HepG2 (cell line): ENCODE data around the gene TGFA. TPM values are rescaled to one million over a fixed set of nuclear protein-coding genes. Genes with fewer than 3 reads are reported as not detected.

ENCODE experiments used
- AFF4 ChIP-seq: sonication (generic); formaldehyde crosslinking; IDR thresholded peaks from 2 replicates; pipeline ENCODE4 v1.4.0; 2020; ENCODE audit warnings: missing genetic modification reagents
- CHD2 ChIP-seq: IDR thresholded peaks from 2 replicates; pipeline ENCODE4 v1.6.1; 2011; ENCODE audit warnings: low read depth, low read length, improper control_type of control experiment
- DNMT1 ChIP-seq: sonication (generic); formaldehyde crosslinking; IDR thresholded peaks from 2 replicates; pipeline ENCODE4 v1.5.1; 2020; ENCODE audit warnings: mild to moderate bottlenecking, missing genetic modification reagents
- FOXA3 ChIP-seq: IDR thresholded peaks from 2 replicates; pipeline ENCODE4 v1.6.1; 2016; ENCODE audit warnings: missing genetic modification reagents, missing compliant biosample characterization
- HMG20A ChIP-seq: IDR thresholded peaks from 2 replicates; pipeline ENCODE4 v1.6.1; 2016; ENCODE audit warnings: borderline replicate concordance
- IKZF1 ChIP-seq: fragments of 450-650 bp; IDR thresholded peaks from 2 replicates; pipeline ENCODE4 v1.7.1; 2016
- JARID2 ChIP-seq: sonication (generic); formaldehyde crosslinking; IDR thresholded peaks from 2 replicates; pipeline ENCODE4 v1.8.1; 2023; ENCODE audit warnings: missing genetic modification reagents, inconsistent platforms; ENCODE audit not compliant: insufficient replicate concordance
- JUND ChIP-seq: sonication (generic); formaldehyde crosslinking; IDR thresholded peaks from 2 replicates; pipeline ENCODE4 v1.8.0; 2022; ENCODE audit warnings: mild to moderate bottlenecking, missing genetic modification reagents
- RFX3 ChIP-seq: IDR thresholded peaks from 2 replicates; pipeline ENCODE4 v1.6.1; 2016; ENCODE audit warnings: missing biosample characterization, missing genetic modification reagents
- SALL2 ChIP-seq: sonication (generic); formaldehyde crosslinking; IDR thresholded peaks from 2 replicates; pipeline ENCODE4 v1.8.1; 2023; ENCODE audit warnings: mild to moderate bottlenecking, missing genetic modification reagents, inconsistent platforms
- SIN3A ChIP-seq: IDR thresholded peaks from 2 replicates; pipeline ENCODE4 v1.6.1; 2011; ENCODE audit warnings: low read depth, mild to moderate bottlenecking, control low read depth, low read length, borderline replicate concordance
- SMARCE1 ChIP-seq: fragments of 450-650 bp; IDR thresholded peaks from 2 replicates; pipeline ENCODE4 v1.6.1; 2017; ENCODE audit warnings: borderline replicate concordance
- SSRP1 ChIP-seq: IDR thresholded peaks from 2 replicates; pipeline ENCODE4 v1.6.1; 2016; ENCODE audit warnings: control low read depth
- THYN1 ChIP-seq: sonication (generic); formaldehyde crosslinking; IDR thresholded peaks from 2 replicates; pipeline ENCODE4 v1.8.1; 2023; ENCODE audit warnings: low read depth, mild to moderate bottlenecking, moderate library complexity, missing genetic modification reagents, borderline replicate concordance
- ZNF124 ChIP-seq: sonication (generic); formaldehyde crosslinking; IDR thresholded peaks from 2 replicates; pipeline ENCODE4 v1.4.0; 2020; ENCODE audit warnings: missing genetic modification reagents
- ZNF230 ChIP-seq: sonication (generic); formaldehyde crosslinking; IDR thresholded peaks from 2 replicates; pipeline ENCODE4 v1.4.0; 2020; ENCODE audit warnings: mild to moderate bottlenecking, missing genetic modification reagents
- ZNF296 ChIP-seq: sonication (generic); formaldehyde crosslinking; conservative IDR thresholded peaks from 2 replicates; pipeline ENCODE4 v1.5.0; 2020; ENCODE audit warnings: mild to moderate bottlenecking, missing genetic modification reagents
- ZNF331 ChIP-seq: sonication (generic); formaldehyde crosslinking; IDR thresholded peaks from 2 replicates; pipeline ENCODE4 v1.4.0; 2020; ENCODE audit warnings: missing genetic modification reagents
- ZNF552 ChIP-seq: sonication (generic); formaldehyde crosslinking; IDR thresholded peaks from 2 replicates; pipeline ENCODE4 v1.9.0; 2022; ENCODE audit warnings: missing genetic modification reagents, mild to moderate bottlenecking, borderline replicate concordance
- ZNF619 ChIP-seq: sonication (generic); formaldehyde crosslinking; IDR thresholded peaks from 2 replicates; pipeline ENCODE4 v1.4.0; 2020; ENCODE audit warnings: mild to moderate bottlenecking, missing genetic modification reagents
- ZNF713 ChIP-seq: sonication (generic); formaldehyde crosslinking; IDR thresholded peaks from 2 replicates; pipeline ENCODE4 v1.4.0; 2020; ENCODE audit warnings: mild to moderate bottlenecking, missing genetic modification reagents
- polyA plus RNA-seq, 8 experiments: library from polyadenylated mRNA; depleted of rRNA in 3 of 8; stranded (reverse) in 7 of 8; unstranded in 1 of 8; fragments of >200 nt; fragmentation: Illumina TruSeq in 4 of 8; extraction: Trizol in 4 of 8; gene quantifications; 2 replicates each; pipeline versions ENCODE4 v1.2.1 to v1.2.3, GENCODE V29; 2011 to 2016; ENCODE audit warnings: low read depth in 4 of 8, missing spikeins in 1 of 8, mixed read lengths in 1 of 8; ENCODE audit not compliant: insufficient read depth in 1 of 8
- total RNA-seq, 5 experiments: library from RNA; depleted of rRNA; stranded (reverse); fragments of >200 nt; fragmentation: Illumina TruSeq; extraction: Trizol; gene quantifications; 2 replicates each; pipeline ENCODE4 v1.2.3, GENCODE V29; 2016; ENCODE audit warnings: low read depth in 1 of 5
- TF ChIP-seq, protein P1 (sequence below): sonication (generic); formaldehyde crosslinking; IDR thresholded peaks from 2 replicates; pipeline ENCODE4 v1.4.0; 2020; ENCODE audit warnings: missing genetic modification reagents

Gene TGFA
- total and polyA plus RNA-seq, 2 of the 13 experiments (the other 11 are each of a cell fraction or from before 2014, with no cell fraction given) = 7.8 to 15.3 TPM

DNA sequence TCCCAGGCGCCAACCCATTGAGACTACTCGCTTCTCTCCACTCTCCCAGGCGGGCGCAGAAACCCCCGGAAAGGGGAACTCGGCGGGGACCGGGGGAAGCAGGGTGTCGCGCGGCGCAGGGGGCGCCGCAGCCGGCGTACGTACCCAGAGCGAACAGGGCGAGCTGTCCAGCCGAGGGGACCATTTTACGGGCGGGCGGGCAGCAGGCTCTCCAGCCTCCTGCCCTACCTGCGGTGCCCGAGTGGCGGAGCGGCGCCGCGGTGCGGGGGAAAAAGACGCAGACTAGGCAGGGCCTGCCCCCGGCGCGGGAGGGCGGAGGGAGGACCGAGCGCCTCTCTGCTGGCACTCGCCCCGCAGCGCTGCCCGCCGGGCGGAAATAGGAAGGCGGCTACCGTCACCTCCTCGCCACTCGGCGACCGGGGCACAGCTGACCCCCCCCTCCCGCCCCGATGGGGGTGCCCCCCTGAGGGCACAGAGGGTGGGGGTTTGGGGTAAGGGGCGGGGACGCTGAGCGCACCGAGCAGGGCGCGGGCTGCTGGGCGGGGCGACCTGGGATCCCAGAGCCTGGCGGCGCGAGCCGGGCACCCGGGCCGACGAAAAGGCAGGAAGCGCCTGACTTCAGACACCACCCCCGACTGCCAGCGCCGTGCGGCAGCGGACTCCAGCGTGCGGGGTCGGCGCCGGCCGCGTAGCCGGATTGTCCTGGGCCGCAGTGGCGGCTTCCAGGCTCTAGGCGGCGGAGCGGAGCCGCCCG, at the start of gene TGFA (continued):
- TF ChIP-seq ZNF230 (peak; percentile 59), ZNF296 (CRISPR knock-in tag) (no peak), FOXA3 (CRISPR knock-in tag) (0 out of 2 replicates have a peak, but pooled peaks have one; percentile 6), AFF4 (CRISPR knock-in tag) (no peak), SALL2 (CRISPR knock-in tag) (0 out of 2 replicates have a peak, but pooled peaks have one; percentile 5), ZNF331 (CRISPR knock-in tag) (peak; percentile 49; the same call in 1 of the 2 replicates), SSRP1 (no peak), DNMT1 (peak; percentile 34), SMARCE1 (no peak), ZNF713 (CRISPR knock-in tag) (no peak), ZNF619 (CRISPR knock-in tag) (no peak), ZNF124 (CRISPR knock-in tag) (no peak), RFX3 (CRISPR knock-in tag) (no peak), SIN3A (peak; percentile 18; the same call in 1 of the 2 replicates), THYN1 (CRISPR knock-in tag) (no peak), JARID2 (CRISPR knock-in tag) (no peak), CHD2 (0 out of 2 replicates have a peak, but pooled peaks have one; percentile 34), HMG20A (CRISPR knock-in tag) (peak; percentile 40; the same call in 1 of the 2 replicates), JUND (CRISPR knock-in tag) (no peak), ZNF552 (CRISPR knock-in tag) (no peak; the same call in 1 of the 2 replicates), IKZF1 (no peak)
- TF ChIP-seq, protein P1, sequence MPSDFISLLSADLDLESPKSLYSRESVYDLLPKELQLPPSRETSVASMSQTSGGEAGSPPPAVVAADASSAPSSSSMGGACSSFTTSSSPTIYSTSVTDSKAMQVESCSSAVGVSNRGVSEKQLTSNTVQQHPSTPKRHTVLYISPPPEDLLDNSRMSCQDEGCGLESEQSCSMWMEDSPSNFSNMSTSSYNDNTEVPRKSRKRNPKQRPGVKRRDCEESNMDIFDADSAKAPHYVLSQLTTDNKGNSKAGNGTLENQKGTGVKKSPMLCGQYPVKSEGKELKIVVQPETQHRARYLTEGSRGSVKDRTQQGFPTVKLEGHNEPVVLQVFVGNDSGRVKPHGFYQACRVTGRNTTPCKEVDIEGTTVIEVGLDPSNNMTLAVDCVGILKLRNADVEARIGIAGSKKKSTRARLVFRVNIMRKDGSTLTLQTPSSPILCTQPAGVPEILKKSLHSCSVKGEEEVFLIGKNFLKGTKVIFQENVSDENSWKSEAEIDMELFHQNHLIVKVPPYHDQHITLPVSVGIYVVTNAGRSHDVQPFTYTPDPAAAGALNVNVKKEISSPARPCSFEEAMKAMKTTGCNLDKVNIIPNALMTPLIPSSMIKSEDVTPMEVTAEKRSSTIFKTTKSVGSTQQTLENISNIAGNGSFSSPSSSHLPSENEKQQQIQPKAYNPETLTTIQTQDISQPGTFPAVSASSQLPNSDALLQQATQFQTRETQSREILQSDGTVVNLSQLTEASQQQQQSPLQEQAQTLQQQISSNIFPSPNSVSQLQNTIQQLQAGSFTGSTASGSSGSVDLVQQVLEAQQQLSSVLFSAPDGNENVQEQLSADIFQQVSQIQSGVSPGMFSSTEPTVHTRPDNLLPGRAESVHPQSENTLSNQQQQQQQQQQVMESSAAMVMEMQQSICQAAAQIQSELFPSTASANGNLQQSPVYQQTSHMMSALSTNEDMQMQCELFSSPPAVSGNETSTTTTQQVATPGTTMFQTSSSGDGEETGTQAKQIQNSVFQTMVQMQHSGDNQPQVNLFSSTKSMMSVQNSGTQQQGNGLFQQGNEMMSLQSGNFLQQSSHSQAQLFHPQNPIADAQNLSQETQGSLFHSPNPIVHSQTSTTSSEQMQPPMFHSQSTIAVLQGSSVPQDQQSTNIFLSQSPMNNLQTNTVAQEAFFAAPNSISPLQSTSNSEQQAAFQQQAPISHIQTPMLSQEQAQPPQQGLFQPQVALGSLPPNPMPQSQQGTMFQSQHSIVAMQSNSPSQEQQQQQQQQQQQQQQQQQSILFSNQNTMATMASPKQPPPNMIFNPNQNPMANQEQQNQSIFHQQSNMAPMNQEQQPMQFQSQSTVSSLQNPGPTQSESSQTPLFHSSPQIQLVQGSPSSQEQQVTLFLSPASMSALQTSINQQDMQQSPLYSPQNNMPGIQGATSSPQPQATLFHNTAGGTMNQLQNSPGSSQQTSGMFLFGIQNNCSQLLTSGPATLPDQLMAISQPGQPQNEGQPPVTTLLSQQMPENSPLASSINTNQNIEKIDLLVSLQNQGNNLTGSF = no peak; the same call in 1 of the 2 replicates
